BJ (cell line): ENCODE measurements around the gene LRMDA. TPM values are rescaled to one million over a fixed set of nuclear protein-coding genes. Genes with fewer than 3 reads are reported as not detected.

ENCODE experiments used
- CTCF ChIA-PET: fragments of 350-600 bp; formaldehyde crosslinking; extraction: SDS; loops from one replicate; lab custom pipeline; 2021; ENCODE audit warnings: antibody characterized with exemption, inconsistent platforms; lab: Yijun Ruan, JAX
- POLR2A ChIA-PET: fragments of 300-600 bp; sonication (Branson Sonifier 250); formaldehyde crosslinking; extraction: SDS; loops from one replicate; lab custom pipeline; 2021; ENCODE audit warnings: antibody characterized with exemption; lab: Charles Lee
- DNase-seq: peaks from one replicate; pipeline ENCODE4 v3.0.0-alpha.2; 2011; ENCODE audit warnings: low read depth
- H3K27me3 ChIP-seq: 2 replicates; pipeline ENCODE4 v1.6.0; 2011; ENCODE audit warnings: low read length; ENCODE audit not compliant: control insufficient read depth, insufficient read depth
- H3K36me3 ChIP-seq: 2 replicates; pipeline ENCODE4 v1.5.1; 2011; ENCODE audit warnings: low read length; ENCODE audit not compliant: control insufficient read depth, insufficient read depth
- H3K4me3 ChIP-seq: 2 replicates; pipeline ENCODE4 v1.5.1; 2011; ENCODE audit warnings: low read depth, mild to moderate bottlenecking, control low read depth, low read length
- polyA plus RNA-seq: library from polyadenylated mRNA; depleted of rRNA; stranded (reverse); fragments of >200 nt; gene quantifications from 2 replicates; pipeline ENCODE4 v1.2.3, GENCODE V29; 2011
- TF ChIP-seq, protein P1 (sequence below): IDR thresholded peaks from 2 replicates; pipeline ENCODE4 v1.5.1; 2011; ENCODE audit warnings: low read depth, mild to moderate bottlenecking, control low read depth, inconsistent platforms, low read length, moderate library complexity; ENCODE audit not compliant: insufficient read depth

LRMDA gene
- polyA plus RNA-seq, 1 experiment = not detected

- Histone ChIP-seq H3K4me3 (no peak overlapping the region), H3K36me3 (no peaks in the 10 kb centered on the region), H3K27me3 (no peaks in the 10 kb centered on the region)
- no peak for DNase-seq
- POLR2A ChIA-PET = no interaction called here
- CTCF ChIA-PET = no interaction called here
- TF ChIP-seq, protein P1, sequence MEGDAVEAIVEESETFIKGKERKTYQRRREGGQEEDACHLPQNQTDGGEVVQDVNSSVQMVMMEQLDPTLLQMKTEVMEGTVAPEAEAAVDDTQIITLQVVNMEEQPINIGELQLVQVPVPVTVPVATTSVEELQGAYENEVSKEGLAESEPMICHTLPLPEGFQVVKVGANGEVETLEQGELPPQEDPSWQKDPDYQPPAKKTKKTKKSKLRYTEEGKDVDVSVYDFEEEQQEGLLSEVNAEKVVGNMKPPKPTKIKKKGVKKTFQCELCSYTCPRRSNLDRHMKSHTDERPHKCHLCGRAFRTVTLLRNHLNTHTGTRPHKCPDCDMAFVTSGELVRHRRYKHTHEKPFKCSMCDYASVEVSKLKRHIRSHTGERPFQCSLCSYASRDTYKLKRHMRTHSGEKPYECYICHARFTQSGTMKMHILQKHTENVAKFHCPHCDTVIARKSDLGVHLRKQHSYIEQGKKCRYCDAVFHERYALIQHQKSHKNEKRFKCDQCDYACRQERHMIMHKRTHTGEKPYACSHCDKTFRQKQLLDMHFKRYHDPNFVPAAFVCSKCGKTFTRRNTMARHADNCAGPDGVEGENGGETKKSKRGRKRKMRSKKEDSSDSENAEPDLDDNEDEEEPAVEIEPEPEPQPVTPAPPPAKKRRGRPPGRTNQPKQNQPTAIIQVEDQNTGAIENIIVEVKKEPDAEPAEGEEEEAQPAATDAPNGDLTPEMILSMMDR = no peak
These were observed 729.8 kb downstream of the LRMDA start for GRCh38 chr10:76161301-76161582.

GRCh38 chr10:76168437-76168836 lies 737.0 kb downstream of the LRMDA start:
- H3K4me3 ChIP-seq = no peak overlapping the region
- H3K36me3 ChIP-seq = no peaks in the 10 kb centered on the region
- CTCF ChIA-PET = no interaction called here
- no peak for DNase-seq
- POLR2A ChIA-PET = no interaction called here
- no peaks in the 10 kb centered on the region; the same call in 1 of the 2 replicates for H3K27me3 ChIP-seq
- TF ChIP-seq, protein P1 = no peak

DNA sequence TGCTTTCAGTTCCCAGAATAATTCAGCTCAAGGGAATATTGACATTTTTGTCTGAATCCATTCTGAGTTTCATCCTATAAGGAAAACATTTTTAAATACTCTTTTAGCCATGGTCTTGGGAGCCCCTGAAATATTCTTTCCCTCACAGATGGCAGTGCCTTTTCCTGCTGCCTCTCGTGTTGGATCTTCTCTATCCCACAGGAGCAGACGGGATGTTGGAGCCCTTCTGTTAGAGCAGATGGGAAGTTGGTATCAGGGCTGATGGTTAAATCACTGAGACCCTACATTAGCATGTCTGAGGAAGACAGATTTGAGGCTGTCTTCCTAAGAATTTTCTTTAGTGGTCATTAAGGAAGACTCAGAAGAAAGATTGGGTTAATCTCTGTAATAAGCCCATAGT lies 737.8 kb downstream of the LRMDA start:
- ChIA-PET CTCF (no interaction called here), POLR2A (no interaction called here)
- DNase-seq = no peak
- Histone ChIP-seq H3K27me3 (no peaks in the 10 kb centered on the region; the same call in 1 of the 2 replicates), H3K4me3 (no peak overlapping the region), H3K36me3 (no peaks in the 10 kb centered on the region)
- TF ChIP-seq, protein P1 = no peak

DNA sequence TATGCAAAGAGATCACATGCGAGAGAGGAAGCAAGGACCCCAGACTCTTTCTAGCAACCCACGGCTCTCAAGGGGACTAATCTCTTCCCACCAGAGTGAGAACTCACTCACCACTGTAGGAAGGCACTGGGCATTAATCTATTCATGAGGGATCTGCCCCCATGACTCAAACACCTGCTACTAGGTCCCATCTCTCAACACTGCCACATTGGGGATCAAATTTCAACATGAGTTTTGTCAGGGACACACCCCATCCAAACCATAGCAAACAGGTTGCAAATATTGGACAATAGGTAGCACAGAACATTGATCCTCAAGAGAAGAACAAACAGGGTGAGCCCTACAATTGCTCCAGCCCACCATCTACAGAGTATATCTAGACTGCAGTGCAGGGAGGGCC lies 740.6 kb downstream of the LRMDA start:
- Histone ChIP-seq H3K27me3 (no peaks in the 10 kb centered on the region; the same call in 1 of the 2 replicates), H3K4me3 (no peak overlapping the region), H3K36me3 (no peaks in the 10 kb centered on the region)
- CTCF ChIA-PET = no interaction called here
- TF ChIP-seq, protein P1 = no peak
- no peak for DNase-seq
- POLR2A ChIA-PET = no interaction called here

DNA sequence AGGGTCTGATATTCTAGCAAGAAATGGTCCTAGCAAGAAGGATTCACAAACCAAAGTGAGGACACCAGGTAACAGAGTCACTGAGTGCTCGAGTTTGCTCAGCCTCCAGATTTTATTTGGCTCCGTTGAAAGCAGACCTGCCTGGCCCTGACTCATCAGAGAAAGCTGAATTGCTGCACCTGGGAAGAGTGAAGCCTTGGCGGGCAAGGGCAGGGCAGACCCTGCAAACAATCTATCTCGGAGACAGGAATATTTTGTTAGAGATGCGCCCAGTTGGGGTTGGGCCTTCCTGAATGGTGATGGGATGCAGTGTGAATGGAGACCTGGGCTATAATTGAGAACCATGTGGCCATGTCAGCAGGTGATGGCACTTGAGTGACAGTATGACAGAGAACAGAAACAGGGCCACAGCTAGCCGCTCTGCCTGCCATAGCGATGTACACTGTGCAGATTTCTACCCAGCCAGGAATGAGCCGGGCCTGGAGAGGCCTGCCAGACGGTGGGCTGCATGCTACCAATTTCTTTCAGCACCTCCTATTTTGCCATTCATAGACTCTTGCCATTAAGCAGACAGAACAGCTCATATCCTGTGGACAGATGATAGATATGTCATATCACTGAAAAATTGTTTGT lies 744.2 kb downstream of the LRMDA start:
- CTCF ChIA-PET = interaction anchor here (0.9 to 1.0 kb wide), 2 partner anchors 17 to 18 kb away, joined by 3 read pairs; no protein-coding TSS in a partner anchor
- TF ChIP-seq, protein P1 = no peak
- H3K27me3 ChIP-seq = no peaks in the 10 kb centered on the region
- POLR2A ChIA-PET = no interaction called here
- no peak for DNase-seq
- no peak overlapping the region for H3K4me3 ChIP-seq
- no peaks in the 10 kb centered on the region for H3K36me3 ChIP-seq
